Neutrophil (primary cell): ENCODE results near the gene IFT122.

ENCODE experiments used
- H3K27ac ChIP-seq: fragments of 200-600 bp; sonication (generic); 2 replicates; pipeline ENCODE4 v1.5.1; 2016; ENCODE audit warnings: mild to moderate bottlenecking, moderate library complexity
- H3K27me3 ChIP-seq: fragments of 200-600 bp; sonication (generic); 2 replicates; pipeline ENCODE4 v1.6.0; 2016; ENCODE audit warnings: mild to moderate bottlenecking
- H3K36me3 ChIP-seq: fragments of 200-600 bp; sonication (generic); 2 replicates; pipeline ENCODE4 v1.5.1; 2017
- H3K4me1 ChIP-seq, 2 experiments: fragments of 200-600 bp in 1 of 2; sonication (generic) in 1 of 2; 1 replicate in 1 of 2; 2 replicates in 1 of 2; pipeline versions ENCODE4 v1.5.1 to v1.6.1; 2013 to 2016; ENCODE audit warnings: low read depth in 1 of 2, low read length in 1 of 2, mild to moderate bottlenecking in 1 of 2, moderate library complexity in 1 of 2; ENCODE audit not compliant: control insufficient read depth in 1 of 2, insufficient read depth in 1 of 2
- H3K4me3 ChIP-seq, 2 experiments: fragments of 200-600 bp in 1 of 2; sonication (generic) in 1 of 2; 1 replicate in 1 of 2; 2 replicates in 1 of 2; pipeline ENCODE4 v1.5.1; 2013 to 2016; ENCODE audit warnings: low read depth in 1 of 2, low read length in 1 of 2, mild to moderate bottlenecking in 1 of 2, moderate library complexity in 1 of 2
- H3K9me3 ChIP-seq: fragments of 200-600 bp; sonication (generic); 2 replicates; pipeline ENCODE4 v1.5.1; 2016
- CTCF ChIP-seq: fragments of 200-600 bp; sonication (generic); IDR thresholded peaks from 2 replicates; pipeline ENCODE4 v1.5.1; 2016; ENCODE audit warnings: antibody characterized with exemption

IFT122 gene

DNA sequence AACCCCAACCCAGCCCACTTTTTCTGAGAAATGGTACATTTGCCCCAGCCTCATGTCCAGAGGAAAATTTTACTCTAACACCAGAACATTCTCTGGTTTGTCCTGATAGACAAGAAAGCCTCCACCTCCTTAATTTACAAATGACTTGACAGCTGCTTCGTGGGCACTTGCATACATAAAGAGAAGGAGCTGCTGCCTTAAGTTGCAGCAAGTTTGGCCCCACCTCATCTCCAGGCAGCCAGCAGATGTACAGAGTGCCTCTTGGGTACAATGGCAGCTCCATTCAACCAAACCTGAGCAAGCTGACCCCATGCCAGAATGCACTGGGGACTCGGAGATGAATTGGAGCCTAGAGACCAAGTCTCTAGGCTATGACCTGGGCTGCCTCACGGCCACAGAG lies 96.8 kb downstream of the IFT122 start:
- H3K4me1 ChIP-seq: no peaks in the 10 kb centered on the region
- H3K36me3 ChIP-seq: no peaks in the 10 kb centered on the region
- H3K9me3 ChIP-seq: no peaks in the 10 kb centered on the region
- TF ChIP-seq CTCF: no peak
- H3K4me3 ChIP-seq: no peak overlapping the region
- H3K27ac ChIP-seq: no peak overlapping the region
- no peaks in the 10 kb centered on the region for H3K27me3 ChIP-seq

- no peaks in the 10 kb centered on the region for H3K36me3 ChIP-seq
- no peak for TF ChIP-seq CTCF
- H3K4me1 ChIP-seq: no peaks in the 10 kb centered on the region
- H3K4me3 ChIP-seq: no peak overlapping the region
- no peak overlapping the region for H3K27ac ChIP-seq
- H3K27me3 ChIP-seq: no peaks in the 10 kb centered on the region
- H3K9me3 ChIP-seq: no peaks in the 10 kb centered on the region
These were observed 99.2 kb downstream of the IFT122 start for GRCh38 chr3:129539206-129539605.

DNA sequence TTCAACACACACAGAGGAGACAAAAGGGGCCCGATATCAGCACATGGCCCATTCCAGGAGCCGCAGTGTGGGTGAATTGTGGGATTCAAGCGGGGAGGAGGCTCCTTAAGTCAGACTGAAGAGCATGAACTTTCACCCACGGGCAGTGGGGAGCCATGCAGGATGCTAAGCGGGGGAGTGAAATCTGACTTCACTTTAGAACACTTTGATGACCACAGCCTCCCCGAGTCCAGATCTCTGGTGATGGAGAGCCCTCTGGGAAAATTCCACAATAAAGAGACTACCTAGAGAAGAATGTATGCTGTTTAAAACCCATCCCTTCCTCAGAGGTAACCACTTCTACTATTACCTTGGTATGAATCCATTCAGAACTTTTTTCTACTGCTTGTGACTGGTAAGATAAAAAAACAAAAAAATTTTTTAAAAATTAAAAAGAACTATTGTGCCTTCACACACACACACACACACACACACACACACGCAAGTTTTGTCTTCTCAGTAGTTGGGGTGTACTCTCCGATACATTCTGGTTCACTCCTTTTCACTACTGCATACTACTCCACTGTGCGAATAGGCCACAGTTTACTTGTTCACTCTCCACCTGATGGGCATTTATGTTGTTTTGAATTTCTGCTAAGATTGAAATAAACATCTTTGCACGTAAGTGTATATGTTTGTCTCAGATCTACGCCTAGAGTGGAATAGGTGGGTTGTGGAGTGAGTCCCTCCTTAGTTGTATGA lies 100.9 kb downstream of the IFT122 start:
- Histone ChIP-seq H3K36me3 (no peaks in the 10 kb centered on the region), H3K4me1 (no peaks in the 10 kb centered on the region), H3K27ac (no peak overlapping the region), H3K4me3 (no peak overlapping the region), H3K27me3 (no peaks in the 10 kb centered on the region), H3K9me3 (no peaks in the 10 kb centered on the region)
- no peak for TF ChIP-seq CTCF

- no peaks in the 10 kb centered on the region for H3K4me1 ChIP-seq
- H3K36me3 ChIP-seq: no peaks in the 10 kb centered on the region
- TF ChIP-seq CTCF: no peak
- H3K9me3 ChIP-seq: no peaks in the 10 kb centered on the region
- H3K4me3 ChIP-seq: no peak overlapping the region
- H3K27me3 ChIP-seq: no peaks in the 10 kb centered on the region
- no peak overlapping the region for H3K27ac ChIP-seq
These were observed 102.7 kb downstream of the IFT122 start for GRCh38 chr3:129542747-129543146.

GRCh38 chr3:129543156-129543790 lies 103.2 kb downstream of the IFT122 start, which contains the start of gene H1-8:
H1-8 (plus strand) TSS chr3:129543175; CDS start chr3:129543219, 44 bp downstream.
- H3K4me1 ChIP-seq: no peaks in the 10 kb centered on the region
- no peak for TF ChIP-seq CTCF
- no peak within 1 kb of the TSS for H3K27ac ChIP-seq
- H3K4me3 ChIP-seq: no peak within 1 kb of the TSS
- H3K9me3 ChIP-seq: no peaks in the 10 kb centered on the region
- H3K36me3 ChIP-seq: no peaks in the 10 kb centered on the region
- no peaks in the 10 kb centered on the region for H3K27me3 ChIP-seq
